HG03520 (cell line): ENCODE data around the gene NOL7.

Experiments used
- ATAC-seq: cut with Tn5 transposase; IDR thresholded peaks from one replicate; pipeline ENCODE4 v1.9.1; 2021; ENCODE audit warnings: mild to moderate bottlenecking, moderate library complexity; ENCODE audit not compliant: unreplicated experiment

Gene NOL7

GRCh38 chr6:13649393-13649792 is 34.3 kb downstream of the NOL7 start:
- ATAC-seq, result no peak

GRCh38 chr6:13653296-13653695 is 38.2 kb downstream of the NOL7 start:
- ATAC-seq, result no peak

GRCh38 chr6:13654496-13654895 is 39.4 kb downstream of the NOL7 start:
- no peak for ATAC-seq

- ATAC-seq, result no peak
Observed at GRCh38 chr6:13655700-13656099, 40.6 kb downstream of the NOL7 start.

GRCh38 chr6:13660273-13660672 is 45.1 kb downstream of the NOL7 start:
- ATAC-seq, result no peak

- no peak for ATAC-seq
Observed at GRCh38 chr6:13660893-13661292, 45.8 kb downstream of the NOL7 start.

- no peak for ATAC-seq
Observed at GRCh38 chr6:13661647-13662046, 46.5 kb downstream of the NOL7 start.

GRCh38 chr6:13662651-13663334 is 47.7 kb downstream of the NOL7 start:
- no peak for ATAC-seq

GRCh38 chr6:13663986-13664385 is 48.9 kb downstream of the NOL7 start:
- no peak for ATAC-seq

GRCh38 chr6:13664703-13665352 is 49.7 kb downstream of the NOL7 start:
- no peak for ATAC-seq

- no peak for ATAC-seq
Observed at GRCh38 chr6:13666194-13667105, 51.3 kb downstream of the NOL7 start.

- ATAC-seq, result no peak
Observed at GRCh38 chr6:13667655-13668054, 52.5 kb downstream of the NOL7 start.

- no peak for ATAC-seq
Observed at GRCh38 chr6:13668291-13668928, 53.3 kb downstream of the NOL7 start.

GRCh38 chr6:13669476-13669875 is 54.3 kb downstream of the NOL7 start:
- no peak for ATAC-seq
